ENCODE measurements around the gene BPNT1. TPM values are rescaled to one million over a fixed set of nuclear protein-coding genes. Genes with fewer than 3 reads are reported as not detected.

The BPNT1 gene
- total and polyA plus RNA-seq, 2 of the 13 experiments (the other 11 are each of a cell fraction or from before 2014, with no cell fraction given), result 35.2 to 43.9 TPM

- TF ChIP-seq FOXA1 (IDR thresholded peaks at IDR 0.05) (no peak), FOXA1 (CRISPR knock-in tag; IDR thresholded peaks at IDR 0.05) (peak; percentile 91), ZNF451 (CRISPR knock-in tag; IDR thresholded peaks at IDR 0.05) (no peak), KDM3A (CRISPR knock-in tag; IDR thresholded peaks at IDR 0.05; ENCODE audit: low read depth) (no peak), TOPORS (CRISPR knock-in tag; IDR thresholded peaks at IDR 0.05) (no peak), SCMH1 (CRISPR knock-in tag; IDR thresholded peaks at IDR 0.05; ENCODE audit: borderline replicate concordance) (no peak), ATF4 (CRISPR knock-in tag; IDR thresholded peaks at IDR 0.05) (no peak), REST (IDR thresholded peaks at IDR 0.05; ENCODE audit: borderline replicate concordance in 1 of 2, low read depth in 1 of 2, low read length in 2 of 2) (no peak; a peak in 1 of 4 replicates), KAT7 (CRISPR knock-in tag; IDR thresholded peaks at IDR 0.05; ENCODE audit: borderline replicate concordance) (peak; percentile 41; the same call in 1 of the 2 replicates), ARNT2 (CRISPR knock-in tag; IDR thresholded peaks at IDR 0.05; ENCODE audit: low read depth) (no peak), ZNF720 (CRISPR knock-in tag; IDR thresholded peaks at IDR 0.05) (no peak), KDM1A (CRISPR knock-in tag; IDR thresholded peaks at IDR 0.05) (no peak), ZNF687 (CRISPR knock-in tag; IDR thresholded peaks at IDR 0.05) (0 out of 2 replicates have a peak, but pooled peaks have one; percentile 9), ZNF225 (CRISPR knock-in tag; IDR thresholded peaks at IDR 0.05) (no peak), GATAD2A (CRISPR knock-in tag; IDR thresholded peaks at IDR 0.05) (peak; percentile 57), JDP2 (CRISPR knock-in tag; IDR thresholded peaks at IDR 0.05; ENCODE audit: borderline replicate concordance) (no peak), ZFP36 (IDR thresholded peaks at IDR 0.05; ENCODE audit: borderline replicate concordance, low read depth, low read length, partially characterized antibody) (no peak), ADNP (CRISPR knock-in tag; IDR thresholded peaks at IDR 0.05) (no peak), PCBP1 (IDR thresholded peaks at IDR 0.05; ENCODE audit: borderline replicate concordance, low read depth, low read length) (no peak), CEBPB (IDR thresholded peaks at IDR 0.05; ENCODE audit: borderline replicate concordance, low read depth, low read length) (no peak), MYNN (CRISPR knock-in tag; IDR thresholded peaks at IDR 0.05; ENCODE audit: low read depth) (no peak), ZFX (CRISPR knock-in tag; IDR thresholded peaks at IDR 0.05; ENCODE audit: low read depth) (peak; percentile 36; the same call in 1 of the 2 replicates)
Measured at GRCh38 chr1:220089650-220090556, at the start of gene BPNT1 (continued).

All from HepG2 (cell line).